HepG2 (cell line): ENCODE results near the gene TEX53. TPM values are rescaled to one million over a fixed set of nuclear protein-coding genes. Genes with fewer than 3 reads are reported as not detected.

ENCODE experiments used
- ATAC-seq: fragments of 200-7000 bp; cut with Tn5 transposase; 3 replicates; pipeline ENCODE4 v1.9.1; 2020; ENCODE audit warnings: mild to moderate bottlenecking, moderate library complexity
- BruUV-seq: library from RNA; stranded (reverse); fragments of 400-500 nt; replicated peaks from 2 replicates; lab custom pipeline; 2021; lab: Mats Ljungman, UMichigan
- CTCF ChIA-PET: fragments of 300-600 bp; formaldehyde crosslinking; extraction: SDS; loops from one replicate; lab custom pipeline; 2021; ENCODE audit warnings: low total read pairs, inconsistent platforms, low intra/inter-chr PET ratio; lab: Yijun Ruan, JAX
- POLR2A ChIA-PET: fragments of 350-600 bp; sonication (Branson Sonifier 250); formaldehyde crosslinking; loops from one replicate; lab custom pipeline; 2020; ENCODE audit warnings: antibody characterized with exemption, inconsistent platforms; lab: Yijun Ruan, JAX
- DNase-seq: peaks from one replicate; pipeline ENCODE4 v3.0.0-alpha.2; 2015; ENCODE audit warnings: low spot score
- FAIRE-seq: peaks from 3 replicates; lab custom pipeline; 2011; peaks lifted over from hg19 to GRCh38; lab: Jason Lieb, UNC
- H2AFZ ChIP-seq: one replicate; pipeline ENCODE4 v1.6.1; 2011; ENCODE audit warnings: low read length, inconsistent platforms
- H3K27ac ChIP-seq: fragments of 300-600 bp; 3 replicates; pipeline ENCODE4 v1.8.0; 2011; ENCODE audit warnings: mixed run types, mild to moderate bottlenecking, mixed read lengths, low read length, inconsistent platforms; ENCODE audit not compliant: insufficient read depth; ENCODE audit errors: extremely low read length
- H3K27me3 ChIP-seq, 2 experiments: fragments of 200-600 bp in 1 of 2; 2 replicates in 1 of 2; 3 replicates in 1 of 2; pipeline versions ENCODE4 v1.6.0 to v1.8.0; 2011; ENCODE audit warnings: low read length in 2 of 2, mild to moderate bottlenecking in 2 of 2, moderate library complexity in 2 of 2, inconsistent platforms in 1 of 2; ENCODE audit not compliant: insufficient read depth in 2 of 2, control insufficient read depth in 1 of 2
- H3K36me3 ChIP-seq, 2 experiments: fragments of 200-600 bp in 1 of 2; replicated peaks in 1 of 2; 2 replicates in 1 of 2; 3 replicates in 1 of 2; pipeline versions ENCODE4 v1.5.1 to v1.8.0; 2011; ENCODE audit warnings: low read length in 2 of 2, inconsistent platforms in 1 of 2; ENCODE audit not compliant: insufficient read depth in 2 of 2, control insufficient read depth in 1 of 2
- H3K4me1 ChIP-seq: 2 replicates; pipeline ENCODE4 v1.5.1; 2012; ENCODE audit warnings: low read length, inconsistent platforms; ENCODE audit not compliant: insufficient read depth
- H3K4me2 ChIP-seq: 2 replicates; pipeline ENCODE4 v1.6.0; 2011; ENCODE audit warnings: low read depth, low read length, inconsistent platforms
- H3K4me3 ChIP-seq, 3 experiments: fragments of 200-600 bp in 1 of 3; sonication (generic), shearing (Covaris generic) in 1 of 3; replicated peaks in 1 of 3; 2 replicates each; pipeline ENCODE4 v1.5.1; 2011 to 2016; ENCODE audit warnings: low read length in 3 of 3, inconsistent platforms in 2 of 3, low read depth in 2 of 3, mild to moderate bottlenecking in 2 of 3, control low read depth in 1 of 3, mixed read lengths in 1 of 3; ENCODE audit not compliant: insufficient read depth in 1 of 3
- H3K79me2 ChIP-seq: one replicate; pipeline ENCODE4 v1.6.1; 2011; ENCODE audit warnings: low read length, inconsistent platforms; ENCODE audit not compliant: insufficient read depth
- H3K9ac ChIP-seq: 2 replicates; pipeline ENCODE4 v1.6.0; 2011; ENCODE audit warnings: mild to moderate bottlenecking, low read depth, low read length, inconsistent platforms; ENCODE audit not compliant: insufficient read depth
- H3K9me3 ChIP-seq: 2 replicates; pipeline ENCODE4 v1.5.1; 2012; ENCODE audit warnings: mild to moderate bottlenecking, low read length
- H4K20me1 ChIP-seq: 2 replicates; pipeline ENCODE4 v1.6.0; 2011; ENCODE audit warnings: inconsistent platforms, mild to moderate bottlenecking, low read length, moderate library complexity; ENCODE audit not compliant: insufficient read depth
- BRF2 ChIP-seq: sonication (generic); formaldehyde crosslinking; IDR thresholded peaks from 2 replicates; pipeline ENCODE4 v1.8.1; 2022; ENCODE audit warnings: mild to moderate bottlenecking, missing genetic modification reagents
- ESRRA ChIP-seq: sonication (generic); formaldehyde crosslinking; IDR thresholded peaks from 2 replicates; pipeline ENCODE4 v1.5.1; 2020; ENCODE audit warnings: mild to moderate bottlenecking, low read depth, missing genetic modification reagents
- KDM5A ChIP-seq: fragments of 200-600 bp; sonication (generic); IDR thresholded peaks from 2 replicates; pipeline ENCODE4 v1.7.0; 2018; ENCODE audit warnings: antibody characterized with exemption, mild to moderate bottlenecking, low read length, borderline replicate concordance
- KLF15 ChIP-seq: sonication (generic); formaldehyde crosslinking; IDR thresholded peaks from 2 replicates; pipeline ENCODE4 v1.8.1; 2023; ENCODE audit warnings: borderline replicate concordance, mild to moderate bottlenecking, inconsistent platforms, missing genetic modification reagents, mixed read lengths
- KMT2A ChIP-seq: sonication (generic); formaldehyde crosslinking; IDR thresholded peaks from 2 replicates; pipeline ENCODE4 v1.4.0; 2020; ENCODE audit warnings: missing genetic modification reagents
- NR2F6 ChIP-seq, 2 experiments: IDR thresholded peaks; 2 replicates each; pipeline ENCODE4 v1.6.1; 2016; ENCODE audit warnings: antibody characterized with exemption in 1 of 2, mild to moderate bottlenecking in 1 of 2
- PAX8 ChIP-seq: sonication (generic); formaldehyde crosslinking; IDR thresholded peaks from 2 replicates; pipeline ENCODE4 v1.8.0; 2022; ENCODE audit warnings: mild to moderate bottlenecking, missing genetic modification reagents, borderline replicate concordance
- PPARG ChIP-seq: conservative IDR thresholded peaks from 2 replicates; pipeline ENCODE4 v1.6.1; 2016; ENCODE audit warnings: missing biosample characterization, missing genetic modification reagents
- SRSF4 ChIP-seq: fragments of 200-400 bp; formaldehyde crosslinking; IDR thresholded peaks from one replicate; pipeline ENCODE4 v1.6.1; 2018; ENCODE audit warnings: mild to moderate bottlenecking, low read depth, low read length, moderate library complexity; ENCODE audit not compliant: poor library complexity, severe bottlenecking
- TEAD2 ChIP-seq: sonication (generic); formaldehyde crosslinking; IDR thresholded peaks from 2 replicates; pipeline ENCODE4 v1.9.0; 2021; ENCODE audit warnings: missing genetic modification reagents
- ZNF839 ChIP-seq: sonication (generic); formaldehyde crosslinking; IDR thresholded peaks from 2 replicates; pipeline ENCODE4 v1.4.0; 2020; ENCODE audit warnings: missing genetic modification reagents, mild to moderate bottlenecking, borderline replicate concordance
- WGBS: methylation state at CpG from one replicate; pipeline ENCODE4 v1.1.6; 2017; ENCODE audit warnings: low lambda C conversion rate; 5-methylcytosine and 5-hydroxymethylcytosine counted together
- in situ Hi-C: cut with HindIII; loops from 2 replicates; pipeline ENCODE4 v1.10.0; 2017; ENCODE audit warnings: low pct_unique_long_range_greater_than_20kb; ENCODE audit not compliant: extremely low pct_ligation_motif_present
- intact Hi-C: fragments of 100-400 bp; cut with micrococcal nuclease; formaldehyde crosslinking; loops from one replicate; pipeline ENCODE4 v1.10.0; 2022; ENCODE audit not compliant: unreplicated experiment
- polyA plus RNA-seq, 8 experiments: library from polyadenylated mRNA; depleted of rRNA in 3 of 8; stranded (reverse) in 7 of 8; unstranded in 1 of 8; fragments of >200 nt; fragmentation: Illumina TruSeq in 4 of 8; extraction: Trizol in 4 of 8; gene quantifications; 2 replicates each; pipeline versions ENCODE4 v1.2.1 to v1.2.3, GENCODE V29; 2011 to 2016; ENCODE audit warnings: low read depth in 4 of 8, missing spikeins in 1 of 8, mixed read lengths in 1 of 8; ENCODE audit not compliant: insufficient read depth in 1 of 8
- total RNA-seq, 5 experiments: library from RNA; depleted of rRNA; stranded (reverse); fragments of >200 nt; fragmentation: Illumina TruSeq; extraction: Trizol; gene quantifications; 2 replicates each; pipeline ENCODE4 v1.2.3, GENCODE V29; 2016; ENCODE audit warnings: low read depth in 1 of 5

Gene TEX53
- total and polyA plus RNA-seq, 2 of the 13 experiments (the other 11 are each of a cell fraction or from before 2014, with no cell fraction given), result not detected

GRCh38 chr9:114690308-114690707 lies 32.7 kb upstream of the TEX53 start:
- in situ Hi-C loops (no loop called here), intact Hi-C loops (no loop called here)
- DNase-seq (no peak), FAIRE-seq (no peak)
- no TSS peak for BruUV-seq
- no peaks in the 10 kb centered on the region for H3K36me3 ChIP-seq
- CTCF ChIA-PET, result no interaction called here
- no peak for TF ChIP-seq NR2F6 (IDR thresholded peaks at IDR 0.05)
- no peak for TF ChIP-seq NR2F6 (CRISPR knock-in tag; IDR thresholded peaks at IDR 0.05)
- no peak for TF ChIP-seq BRF2
- TF ChIP-seq PAX8 (CRISPR knock-in tag), result no peak
- no peak for TF ChIP-seq PPARG (CRISPR knock-in tag)
- TF ChIP-seq KLF15 (CRISPR knock-in tag), result no peak
- TF ChIP-seq ESRRA (CRISPR knock-in tag), result no peak
- no peak for TF ChIP-seq ZNF839 (CRISPR knock-in tag)
- TF ChIP-seq, all 625 proteins: peak for 0
- H3K27ac ChIP-seq, result no peak overlapping the region
- H3K79me2 ChIP-seq, result no peaks in the 10 kb centered on the region
- H3K4me2 ChIP-seq, result no peak overlapping the region
- POLR2A ChIA-PET, result no interaction called here
- no peaks in the 10 kb centered on the region for H4K20me1 ChIP-seq
- H3K9me3 ChIP-seq, result no peaks in the 10 kb centered on the region
- no peak overlapping the region for H3K9ac ChIP-seq
- no peak overlapping the region for H2AFZ ChIP-seq
- H3K4me1 ChIP-seq, result no peaks in the 10 kb centered on the region
- ATAC-seq, result no peak
- 25% methylated on average over 4 of the region's 4 CpGs for WGBS
- H3K27me3 ChIP-seq, result peaks cover 0 to 7% of the 10 kb centered on the region in 2 experiments; a peak in 2 of 5 replicates
- no peak overlapping the region for H3K4me3 ChIP-seq

- POLR2A ChIA-PET, result no interaction called here
These were observed 32.2 kb upstream of the TEX53 start for GRCh38 chr9:114689813-114690212.

More at GRCh38 chr9:114689813-114690212, 32.2 kb upstream of the TEX53 start:
- intact Hi-C loops, result no loop called here
- no peaks in the 10 kb centered on the region for H3K79me2 ChIP-seq
- TF ChIP-seq SRSF4, result no peak
- no peak for TF ChIP-seq KDM5A
- no peak for TF ChIP-seq TEAD2 (CRISPR knock-in tag)
- no peak for TF ChIP-seq KMT2A (CRISPR knock-in tag)
- H3K4me3 ChIP-seq, result no peak overlapping the region
- WGBS, result 31% methylated on average over 7 of the region's 7 CpGs
- H3K9ac ChIP-seq, result no peak overlapping the region
- no peaks in the 10 kb centered on the region for H4K20me1 ChIP-seq
- no peaks in the 10 kb centered on the region for H3K4me1 ChIP-seq
- ATAC-seq (no peak), FAIRE-seq (no peak), DNase-seq (no peak)
- no peak overlapping the region for H2AFZ ChIP-seq
- no peaks in the 10 kb centered on the region for H3K36me3 ChIP-seq
- BruUV-seq, result no TSS peak
- H3K9me3 ChIP-seq, result no peaks in the 10 kb centered on the region
- CTCF ChIA-PET, result no interaction called here
- in situ Hi-C loops, result loop anchor here (10.0 kb wide), 1 partner anchor 835 kb away; no protein-coding TSS in a partner anchor
- H3K4me2 ChIP-seq, result no peak overlapping the region
- H3K27ac ChIP-seq, result no peak overlapping the region
- peaks cover 0 to 7% of the 10 kb centered on the region in 2 experiments; a peak in 2 of 5 replicates for H3K27me3 ChIP-seq
